GM19324 (cell line): ENCODE measurements around the gene LYZL1.
"Not testable (repeated sequence)": the region's sequence is repeated elsewhere in the genome, so short reads cannot be mapped to it uniquely, and the experiment has no call there.

Source experiments
- ATAC-seq: cut with Tn5 transposase; IDR thresholded peaks from one replicate; pipeline ENCODE4 v1.9.1; 2021; ENCODE audit warnings: mild to moderate bottlenecking, moderate library complexity; ENCODE audit not compliant: unreplicated experiment, low FRiP score

The LYZL1 gene

GRCh38 chr10:29304264-29304994, 15.6 kb downstream of the LYZL1 start:
- no peak for ATAC-seq

DNA sequence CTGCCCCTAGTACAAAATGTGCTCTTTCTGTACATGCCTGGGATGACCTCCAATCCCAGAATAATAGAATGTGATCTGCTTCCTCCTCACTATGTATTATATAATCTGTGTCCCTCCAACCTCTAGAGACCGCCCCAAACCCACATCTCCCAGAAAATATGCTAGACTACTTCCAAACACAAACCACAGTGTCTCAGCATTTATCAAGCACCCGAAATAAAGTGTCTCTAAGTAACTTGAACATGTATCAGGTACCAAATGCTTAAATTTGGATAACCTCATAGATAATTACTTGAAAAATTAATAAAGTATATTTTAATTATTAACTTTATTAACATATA, 16.1 kb downstream of the LYZL1 start:
- ATAC-seq: no peak

- no peak for ATAC-seq
Measured at GRCh38 chr10:29306688-29307087, 17.8 kb downstream of the LYZL1 start.

GRCh38 chr10:29308142-29308541, 19.3 kb downstream of the LYZL1 start:
- not testable (repeated sequence) for ATAC-seq

DNA sequence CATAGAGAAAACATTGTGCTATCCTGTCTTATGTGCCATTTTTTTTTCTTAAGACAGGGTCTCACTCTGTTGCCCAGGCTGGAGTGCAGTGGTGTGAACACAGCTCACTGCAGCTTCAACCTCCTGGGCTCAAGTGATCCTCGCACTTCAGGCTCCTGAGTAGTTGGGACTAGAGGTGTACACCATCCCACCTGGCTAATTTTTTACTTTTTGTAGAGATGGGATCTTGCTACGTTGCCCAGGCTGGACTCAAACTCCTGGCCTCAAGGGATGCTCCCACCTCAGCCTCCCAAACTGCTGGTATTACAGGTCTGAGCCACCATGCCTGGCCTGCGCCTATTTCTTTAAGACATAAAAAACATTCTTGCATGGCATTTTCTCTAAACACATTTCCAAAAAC, 20.6 kb downstream of the LYZL1 start:
- ATAC-seq: no peak

GRCh38 chr10:29310463-29310862, 21.6 kb downstream of the LYZL1 start:
- not testable (repeated sequence) for ATAC-seq

DNA sequence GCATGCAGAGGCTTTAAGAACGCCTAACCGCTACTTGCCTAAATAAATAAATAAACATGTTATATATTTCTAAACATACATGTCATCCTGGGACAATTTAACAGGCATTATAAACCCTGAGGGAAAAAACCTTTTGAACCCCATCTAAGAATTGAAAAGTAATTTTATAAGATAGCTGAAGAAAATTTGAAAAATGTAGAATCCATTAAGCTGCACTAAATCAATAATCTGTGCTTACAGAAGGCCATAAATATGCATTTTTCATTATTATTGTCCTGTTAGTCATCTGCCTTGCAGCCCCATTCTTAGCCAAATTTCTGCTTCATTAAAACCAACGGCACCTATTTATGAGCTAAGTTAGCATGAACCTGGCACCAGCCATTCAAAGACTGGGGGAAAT, 24.2 kb downstream of the LYZL1 start:
- ATAC-seq: no peak

DNA sequence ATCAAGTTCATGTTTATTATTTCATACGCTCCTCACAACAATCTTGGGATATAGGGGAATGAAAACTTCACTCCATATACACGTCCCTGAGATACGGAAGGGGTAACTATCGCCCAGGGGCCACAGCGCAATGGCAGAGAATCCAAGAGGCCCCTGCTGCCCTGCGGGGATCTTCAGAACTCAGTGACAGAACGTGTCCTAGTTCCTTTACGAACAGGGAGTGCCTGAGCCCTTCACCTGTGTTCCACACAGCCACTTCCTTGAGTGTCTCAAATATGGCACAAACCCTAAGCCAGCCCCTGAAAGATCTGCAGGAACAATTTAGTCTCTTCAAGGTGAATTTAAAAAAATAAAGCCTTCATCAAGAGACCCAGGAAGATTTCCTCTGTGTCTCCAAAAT, 25.9 kb downstream of the LYZL1 start:
- no peak for ATAC-seq

DNA sequence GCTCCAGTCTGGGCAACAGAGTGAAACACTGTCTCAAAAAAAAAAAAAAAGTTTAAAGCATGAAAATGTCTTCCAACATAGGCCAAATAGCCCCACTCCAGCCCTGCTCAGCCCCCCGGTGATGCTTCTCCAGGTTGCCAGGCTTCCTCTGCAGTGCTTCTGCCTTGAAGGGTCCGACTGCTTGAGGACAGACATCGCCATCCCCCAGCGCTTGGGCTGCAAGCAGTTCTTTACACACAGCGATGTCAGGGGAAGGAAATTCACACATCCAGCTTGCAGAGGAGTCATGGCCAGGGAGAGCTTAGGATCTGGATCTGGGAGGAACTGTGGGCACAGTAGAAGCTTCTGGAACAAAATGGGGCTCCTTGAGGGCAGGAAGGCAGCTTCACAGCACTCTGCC, 26.9 kb downstream of the LYZL1 start:
- no peak for ATAC-seq

GRCh38 chr10:29316308-29317026, 27.6 kb downstream of the LYZL1 start:
- ATAC-seq: no peak

DNA sequence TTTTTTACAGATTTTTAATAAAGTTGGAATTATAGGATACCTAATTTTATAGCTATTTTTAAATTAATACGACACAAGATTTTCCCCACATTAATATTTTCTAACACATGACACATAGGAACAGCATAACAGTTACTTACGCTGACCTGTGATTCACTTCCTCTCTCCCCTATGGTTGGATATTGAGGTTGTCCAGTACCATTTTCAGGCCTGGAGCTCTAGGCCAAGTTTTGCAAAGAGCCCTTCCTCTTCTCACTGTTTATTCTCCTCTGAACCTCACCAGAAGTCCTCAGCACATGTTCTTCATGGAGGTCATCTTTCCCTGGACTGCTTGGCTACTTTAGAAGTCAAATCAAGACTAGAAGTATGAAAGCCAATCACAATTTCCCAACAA, 28.2 kb downstream of the LYZL1 start:
- no peak for ATAC-seq

GRCh38 chr10:29317423-29318021, 28.7 kb downstream of the LYZL1 start:
- ATAC-seq: no peak

DNA sequence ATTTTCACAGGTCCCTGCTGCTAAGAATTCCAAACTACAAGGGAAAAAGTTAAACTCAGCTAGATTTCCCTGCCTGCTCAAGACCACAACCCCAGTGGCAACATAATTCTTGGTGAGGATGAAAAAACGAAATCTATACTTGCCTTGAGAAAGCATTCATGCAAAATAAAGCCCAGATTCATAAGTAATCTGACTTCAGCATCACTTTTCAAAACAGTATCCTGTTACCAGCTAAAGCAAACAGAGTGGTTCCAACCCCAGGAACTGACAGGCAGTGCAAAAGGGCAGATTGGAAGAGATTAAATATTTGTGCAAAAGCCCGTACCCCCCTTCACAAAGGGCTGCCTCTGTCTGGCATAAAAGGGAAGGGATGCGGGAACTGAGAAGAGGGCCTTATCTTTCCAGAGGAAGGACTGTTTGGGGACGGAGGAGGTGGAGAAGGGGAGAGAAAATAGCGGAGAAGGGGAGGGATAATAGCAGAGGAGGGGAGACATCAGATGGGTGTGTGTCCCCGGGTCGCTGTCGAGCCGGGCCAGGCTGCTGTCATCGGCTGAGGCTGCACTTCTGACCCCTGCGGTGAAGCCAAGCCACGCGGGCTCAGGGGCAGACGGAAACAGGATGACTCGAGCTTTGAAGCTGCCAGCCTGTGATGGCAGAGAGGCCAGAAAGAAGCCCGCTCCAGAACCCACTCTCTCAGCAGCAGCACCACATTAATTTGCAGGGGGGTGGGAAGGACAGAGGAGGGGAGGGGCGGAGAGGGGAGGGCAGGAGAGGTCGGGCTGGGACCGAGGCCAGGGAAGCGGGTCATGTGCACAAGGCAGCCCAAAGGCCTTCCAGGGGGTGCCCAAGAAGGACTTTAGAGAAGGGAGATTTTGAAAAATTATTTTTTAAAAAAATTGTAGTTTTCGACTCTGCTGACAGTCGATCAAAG, 29.5 kb downstream of the LYZL1 start:
- not testable (repeated sequence) for ATAC-seq

GRCh38 chr10:29319205-29319781, 30.4 kb downstream of the LYZL1 start:
- no peak for ATAC-seq

DNA sequence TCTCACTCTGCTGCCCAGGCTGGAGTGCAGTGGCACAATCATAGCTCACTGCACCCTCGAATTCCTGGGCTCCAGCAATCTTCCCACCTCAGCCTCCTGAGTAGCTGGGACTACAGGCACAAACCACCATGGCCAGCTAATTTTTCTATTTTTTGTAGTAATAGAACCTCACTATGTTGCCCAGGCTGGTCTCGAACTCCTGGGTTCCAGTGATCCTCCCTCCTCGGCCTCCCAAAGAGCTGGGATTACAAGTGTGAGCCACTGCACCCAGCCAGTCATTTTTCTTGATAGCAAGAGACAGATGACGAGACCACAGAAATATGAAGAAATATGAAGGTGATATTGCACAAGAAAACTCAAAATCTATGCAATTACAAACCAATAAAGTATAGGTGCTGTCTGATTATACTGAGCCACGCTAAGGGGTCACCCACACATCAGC, 31.8 kb downstream of the LYZL1 start:
- ATAC-seq: not testable (repeated sequence)

GRCh38 chr10:29321656-29322055, 32.8 kb downstream of the LYZL1 start:
- no peak for ATAC-seq

DNA sequence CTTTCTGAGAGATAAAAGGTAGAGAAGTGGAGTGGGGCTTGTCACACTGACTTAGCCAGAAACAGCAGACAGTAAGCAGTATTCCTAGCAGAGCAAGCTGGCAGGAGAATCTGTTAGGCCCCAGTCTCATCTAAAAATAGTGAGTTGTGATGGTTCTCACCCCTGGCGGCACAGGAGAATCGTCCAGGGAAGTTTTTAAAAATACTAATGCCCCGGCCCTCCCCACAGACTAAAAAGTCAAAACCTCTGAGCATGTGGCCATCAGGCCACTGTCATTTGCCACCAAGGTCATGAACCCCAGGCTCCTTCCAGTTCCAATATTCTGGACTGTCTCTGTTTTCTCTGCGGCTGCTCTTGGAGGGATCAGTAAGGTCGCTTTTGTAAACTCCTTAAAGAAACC, 34.0 kb downstream of the LYZL1 start:
- no peak for ATAC-seq

GRCh38 chr10:29323367-29323766, 34.5 kb downstream of the LYZL1 start:
- no peak for ATAC-seq

- ATAC-seq: no peak
Measured at GRCh38 chr10:29324220-29324841, 35.5 kb downstream of the LYZL1 start.

DNA sequence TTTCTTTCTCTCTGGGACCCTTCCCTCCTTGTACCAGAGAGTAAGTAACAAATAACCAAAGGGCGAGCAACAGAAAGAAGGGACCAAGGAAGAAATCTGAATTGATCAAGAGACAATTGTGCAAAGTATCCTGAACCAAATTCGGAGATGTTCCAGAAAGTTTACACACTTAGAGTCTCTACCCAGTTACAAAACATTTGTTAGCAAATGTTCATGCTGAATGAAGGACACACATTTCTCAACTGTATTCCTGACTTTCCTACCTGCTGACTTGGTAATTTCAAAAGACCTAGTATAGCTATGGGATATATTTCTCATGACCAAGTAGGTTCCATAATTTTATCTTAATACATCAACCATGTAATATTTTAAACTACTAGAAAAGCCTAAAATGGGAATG, 37.4 kb downstream of the LYZL1 start:
- ATAC-seq: no peak
